ENCODE data around the gene PHACTR3.

The PHACTR3 gene

GRCh38 chr20:59806578-59806975 lies 202.2 kb downstream of the PHACTR3 start:
- Histone ChIP-seq H2BK5ac (ENCODE audit: low read length) (no peak overlapping the region), H3K18ac (ENCODE audit: low read length) (no peak overlapping the region), H3K79me2 (ENCODE audit: control insufficient read depth, insufficient read depth, low read length) (no peaks in the 10 kb centered on the region), H3K79me1 (ENCODE audit: low read length) (no peaks in the 10 kb centered on the region), H3K27ac (ENCODE audit: low read depth, low read length) (no peak overlapping the region), H3K27me3 (ENCODE audit: insufficient read depth, low read length, poor library complexity) (no peaks in the 10 kb centered on the region), H2BK120ac (ENCODE audit: low read depth, low read length) (no peak overlapping the region), H3K36me3 (ENCODE audit: control insufficient read depth, insufficient read depth, low read length) (no peaks in the 10 kb centered on the region), H3K4ac (ENCODE audit: low read depth, low read length) (no peak overlapping the region), H4K5ac (ENCODE audit: low read length) (no peak overlapping the region), H2AK5ac (ENCODE audit: low read length) (no peak overlapping the region), H4K8ac (ENCODE audit: low read depth, low read length) (no peak overlapping the region), H3K9ac (ENCODE audit: low read length) (no peak overlapping the region), H3K4me1 (ENCODE audit: control insufficient read depth, low read depth, low read length) (no peaks in the 10 kb centered on the region), H3K56ac (ENCODE audit: low read length) (no peak overlapping the region), H3K4me2 (ENCODE audit: low read length) (no peak overlapping the region), H2BK15ac (replicated peaks; ENCODE audit: low read depth) (no peak overlapping the region), H3K23ac (ENCODE audit: low read length) (no peak overlapping the region), H3K4me3 (ENCODE audit: low read length) (no peak overlapping the region)
- no CpG with 5 or more reads among the region's 10 CpGs for WGBS (ENCODE audit: extremely low coverage, insufficient coverage, low lambda C conversion rate)
- DNase-seq: no peak

DNA sequence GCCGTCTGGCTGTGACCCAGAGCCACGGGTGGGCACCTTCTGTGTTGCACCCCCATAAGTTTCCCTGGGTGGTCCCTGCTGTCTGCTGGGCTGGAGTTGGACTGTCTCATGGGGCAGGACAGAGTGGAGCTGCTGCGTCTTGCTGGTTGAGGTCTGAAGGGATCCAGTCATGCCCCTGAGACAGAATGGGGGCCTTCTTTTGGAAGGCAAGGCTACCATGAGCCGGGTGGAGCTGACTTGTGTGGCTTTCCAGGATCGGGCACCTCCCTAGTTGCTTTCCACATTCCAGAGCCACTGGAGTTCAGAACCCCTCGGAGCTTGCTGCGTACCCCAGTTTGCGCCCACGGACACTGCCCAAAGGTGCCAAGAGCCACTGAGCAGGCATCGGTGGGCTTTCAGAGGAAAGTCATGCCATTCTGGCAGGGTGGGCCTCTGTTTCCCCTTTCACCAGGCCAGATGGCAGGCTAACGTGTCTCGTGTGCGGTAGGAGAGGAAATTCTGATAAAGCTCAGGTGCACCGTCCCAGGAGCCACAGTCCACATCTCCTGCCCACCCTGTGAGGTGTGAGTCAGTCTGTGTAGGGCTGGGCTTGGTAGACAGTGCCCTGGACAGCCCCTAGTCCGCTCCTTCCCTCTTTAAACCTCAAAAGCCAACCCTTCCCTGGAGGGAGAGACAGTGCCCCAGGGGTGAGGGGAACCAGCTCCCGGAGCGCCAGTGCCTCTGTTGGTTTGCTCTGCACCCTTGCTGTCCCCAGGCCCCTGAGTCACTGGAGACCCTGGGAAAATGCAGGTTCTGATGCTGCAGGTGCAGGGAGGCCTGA lies 203.8 kb downstream of the PHACTR3 start:
- DNase-seq: no peak
- Histone ChIP-seq H3K79me2 (ENCODE audit: control insufficient read depth, insufficient read depth, low read length) (no peaks in the 10 kb centered on the region), H3K4me1 (ENCODE audit: control insufficient read depth, low read depth, low read length) (no peaks in the 10 kb centered on the region), H2BK120ac (ENCODE audit: low read depth, low read length) (no peak overlapping the region), H2BK15ac (replicated peaks; ENCODE audit: low read depth) (no peak overlapping the region), H3K4me2 (ENCODE audit: low read length) (no peak overlapping the region), H3K27ac (ENCODE audit: low read depth, low read length) (no peak overlapping the region), H3K4ac (ENCODE audit: low read depth, low read length) (no peak overlapping the region), H2BK5ac (ENCODE audit: low read length) (no peak overlapping the region), H3K23ac (ENCODE audit: low read length) (no peak overlapping the region), H3K56ac (ENCODE audit: low read length) (no peak overlapping the region), H3K27me3 (ENCODE audit: insufficient read depth, low read length, poor library complexity) (no peaks in the 10 kb centered on the region), H2AK5ac (ENCODE audit: low read length) (no peak overlapping the region), H3K4me3 (ENCODE audit: low read length) (no peak overlapping the region), H3K79me1 (ENCODE audit: low read length) (no peaks in the 10 kb centered on the region), H3K36me3 (ENCODE audit: control insufficient read depth, insufficient read depth, low read length) (no peaks in the 10 kb centered on the region), H4K5ac (ENCODE audit: low read length) (no peak overlapping the region), H4K8ac (ENCODE audit: low read depth, low read length) (no peak overlapping the region), H3K9ac (ENCODE audit: low read length) (no peak overlapping the region), H3K18ac (ENCODE audit: low read length) (no peak overlapping the region)
- no CpG with 5 or more reads among the region's 17 CpGs for whole genome bisulfite sequencing (ENCODE audit: extremely low coverage, insufficient coverage, low lambda C conversion rate)

GRCh38 chr20:59808729-59809381 lies 204.5 kb downstream of the PHACTR3 start:
- no peak for DNase-seq
- WGBS (ENCODE audit: extremely low coverage, insufficient coverage, low lambda C conversion rate): no CpG with 5 or more reads among the region's 29 CpGs

DNA sequence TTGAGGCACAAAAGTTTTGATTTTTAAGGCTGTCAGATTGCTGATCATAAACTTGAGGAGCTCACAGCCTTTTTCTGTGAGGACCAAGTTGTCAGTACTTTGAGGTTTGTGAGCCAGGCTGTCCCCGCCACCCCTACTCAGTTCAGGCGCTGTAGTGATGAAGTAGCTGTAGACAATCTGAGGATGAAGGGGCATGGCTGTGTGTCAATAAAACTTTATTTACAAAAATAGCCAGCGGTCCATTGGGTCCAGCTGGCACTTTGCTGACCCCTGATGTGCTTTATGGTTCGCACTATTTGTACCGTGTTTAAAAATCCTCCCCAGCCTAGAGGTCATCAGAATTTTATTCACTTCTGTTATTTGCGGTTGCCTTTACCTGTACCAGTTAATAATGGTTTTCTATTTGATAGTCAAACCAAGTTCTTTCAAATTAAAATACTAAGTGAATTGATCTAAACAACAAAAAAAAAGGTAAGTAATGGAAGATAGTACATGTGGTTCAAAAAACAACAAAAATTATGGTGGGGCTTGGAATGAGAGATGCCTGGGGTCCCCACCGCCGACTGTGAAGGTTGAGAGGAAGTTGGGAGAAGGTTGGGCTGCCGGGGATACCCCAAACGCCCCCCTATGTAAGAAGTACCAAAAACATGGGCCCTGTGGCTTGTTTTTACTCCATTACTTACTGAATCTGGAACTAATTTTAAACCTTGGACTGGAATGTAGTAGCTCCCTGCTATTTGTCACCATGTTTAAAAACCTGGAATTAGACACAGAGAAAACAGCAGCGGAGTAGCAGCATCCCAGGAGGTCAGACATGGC lies 205.5 kb downstream of the PHACTR3 start:
- WGBS (ENCODE audit: extremely low coverage, insufficient coverage, low lambda C conversion rate): no CpG with 5 or more reads among the region's 11 CpGs
- Histone ChIP-seq H4K5ac (ENCODE audit: low read length) (no peak overlapping the region), H3K56ac (ENCODE audit: low read length) (no peak overlapping the region), H3K27ac (ENCODE audit: low read depth, low read length) (no peak overlapping the region), H3K79me2 (ENCODE audit: control insufficient read depth, insufficient read depth, low read length) (no peaks in the 10 kb centered on the region), H3K18ac (ENCODE audit: low read length) (no peak overlapping the region), H3K4ac (ENCODE audit: low read depth, low read length) (no peak overlapping the region), H3K27me3 (ENCODE audit: insufficient read depth, low read length, poor library complexity) (no peaks in the 10 kb centered on the region), H3K4me3 (ENCODE audit: low read length) (no peak overlapping the region), H3K79me1 (ENCODE audit: low read length) (no peaks in the 10 kb centered on the region), H3K9ac (ENCODE audit: low read length) (no peak overlapping the region), H2BK120ac (ENCODE audit: low read depth, low read length) (no peak overlapping the region), H4K8ac (ENCODE audit: low read depth, low read length) (no peak overlapping the region), H3K23ac (ENCODE audit: low read length) (no peak overlapping the region), H3K36me3 (ENCODE audit: control insufficient read depth, insufficient read depth, low read length) (no peaks in the 10 kb centered on the region), H3K4me1 (ENCODE audit: control insufficient read depth, low read depth, low read length) (no peaks in the 10 kb centered on the region), H3K4me2 (ENCODE audit: low read length) (no peak overlapping the region), H2AK5ac (ENCODE audit: low read length) (no peak overlapping the region), H2BK15ac (replicated peaks; ENCODE audit: low read depth) (no peak overlapping the region), H2BK5ac (ENCODE audit: low read length) (no peak overlapping the region)
- no peak for DNase-seq

More at GRCh38 chr20:59808729-59809381, 204.5 kb downstream of the PHACTR3 start:
- H3K27me3 ChIP-seq (ENCODE audit: insufficient read depth, low read length, poor library complexity): no peaks in the 10 kb centered on the region
- H3K27ac ChIP-seq (ENCODE audit: low read depth, low read length): no peak overlapping the region
- H3K36me3 ChIP-seq (ENCODE audit: control insufficient read depth, insufficient read depth, low read length): no peaks in the 10 kb centered on the region
- H2BK15ac ChIP-seq (replicated peaks; ENCODE audit: low read depth): no peak overlapping the region
- H3K4ac ChIP-seq (ENCODE audit: low read depth, low read length): no peak overlapping the region
- H3K79me2 ChIP-seq (ENCODE audit: control insufficient read depth, insufficient read depth, low read length): no peaks in the 10 kb centered on the region
- no peak overlapping the region for H3K4me2 ChIP-seq (ENCODE audit: low read length)
- no peak overlapping the region for H3K4me3 ChIP-seq (ENCODE audit: low read length)
- H4K5ac ChIP-seq (ENCODE audit: low read length): no peak overlapping the region
- H4K8ac ChIP-seq (ENCODE audit: low read depth, low read length): no peak overlapping the region
- no peak overlapping the region for H2BK120ac ChIP-seq (ENCODE audit: low read depth, low read length)
- H3K56ac ChIP-seq (ENCODE audit: low read length): no peak overlapping the region
- H3K23ac ChIP-seq (ENCODE audit: low read length): no peak overlapping the region
- H2BK5ac ChIP-seq (ENCODE audit: low read length): no peak overlapping the region
- no peak overlapping the region for H2AK5ac ChIP-seq (ENCODE audit: low read length)
- H3K18ac ChIP-seq (ENCODE audit: low read length): no peak overlapping the region
- H3K9ac ChIP-seq (ENCODE audit: low read length): no peak overlapping the region
- no peaks in the 10 kb centered on the region for H3K79me1 ChIP-seq (ENCODE audit: low read length)
- no peaks in the 10 kb centered on the region for H3K4me1 ChIP-seq (ENCODE audit: control insufficient read depth, low read depth, low read length)

GRCh38 chr20:59810449-59811187 lies 206.3 kb downstream of the PHACTR3 start:
- Histone ChIP-seq H3K79me1 (ENCODE audit: low read length) (no peaks in the 10 kb centered on the region), H3K23ac (ENCODE audit: low read length) (no peak overlapping the region), H2BK5ac (ENCODE audit: low read length) (no peak overlapping the region), H3K9ac (ENCODE audit: low read length) (no peak overlapping the region), H3K79me2 (ENCODE audit: control insufficient read depth, insufficient read depth, low read length) (no peaks in the 10 kb centered on the region), H3K36me3 (ENCODE audit: control insufficient read depth, insufficient read depth, low read length) (no peaks in the 10 kb centered on the region), H2AK5ac (ENCODE audit: low read length) (no peak overlapping the region), H3K27me3 (ENCODE audit: insufficient read depth, low read length, poor library complexity) (no peaks in the 10 kb centered on the region), H3K56ac (ENCODE audit: low read length) (no peak overlapping the region), H3K4me2 (ENCODE audit: low read length) (no peak overlapping the region), H3K27ac (ENCODE audit: low read depth, low read length) (no peak overlapping the region), H3K4ac (ENCODE audit: low read depth, low read length) (no peak overlapping the region), H3K4me1 (ENCODE audit: control insufficient read depth, low read depth, low read length) (no peaks in the 10 kb centered on the region), H3K4me3 (ENCODE audit: low read length) (no peak overlapping the region), H2BK120ac (ENCODE audit: low read depth, low read length) (no peak overlapping the region), H4K8ac (ENCODE audit: low read depth, low read length) (no peak overlapping the region), H3K18ac (ENCODE audit: low read length) (no peak overlapping the region), H2BK15ac (replicated peaks; ENCODE audit: low read depth) (no peak overlapping the region), H4K5ac (ENCODE audit: low read length) (no peak overlapping the region)
- no peak for DNase-seq
- no CpG with 5 or more reads among the region's 15 CpGs for WGBS (ENCODE audit: extremely low coverage, insufficient coverage, low lambda C conversion rate)
